22Rv1 (cell line): ENCODE measurements around the gene DNAH9.

Experiments used
- H3K27ac ChIP-seq: fragments of 450-650 bp; 2 replicates; pipeline ENCODE4 v1.5.1; 2017
- ZFX ChIP-seq: fragments of 450-650 bp; IDR thresholded peaks from 2 replicates; pipeline ENCODE4 v1.6.1; 2017; ENCODE audit warnings: antibody characterized with exemption, borderline replicate concordance
- TF ChIP-seq, protein P1 (sequence below): fragments of 450-650 bp; IDR thresholded peaks from 2 replicates; pipeline ENCODE4 v1.5.1; 2017; ENCODE audit warnings: mild to moderate bottlenecking

The DNAH9 gene

DNA sequence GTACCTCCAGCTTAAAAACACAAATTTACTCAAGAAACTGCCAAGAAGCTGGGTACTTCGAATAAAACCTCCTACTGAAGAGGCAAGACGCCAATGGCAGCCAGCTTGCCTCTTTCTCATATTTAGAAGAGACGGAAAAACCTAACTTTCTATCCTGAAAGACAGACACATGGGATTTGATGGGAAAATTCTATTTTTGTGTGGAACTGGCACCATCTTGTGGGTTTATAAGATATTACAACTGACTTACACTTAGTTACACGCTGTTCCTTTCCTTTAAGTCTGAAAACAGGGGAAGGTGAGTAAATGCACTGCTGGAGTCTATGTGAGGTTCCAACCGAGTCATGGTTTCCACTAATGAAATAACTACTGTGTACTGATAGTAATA lies 388.7 kb downstream of the DNAH9 start:
- no peak overlapping the region for H3K27ac ChIP-seq
- TF ChIP-seq ZFX, result no peak
- TF ChIP-seq, protein P1, sequence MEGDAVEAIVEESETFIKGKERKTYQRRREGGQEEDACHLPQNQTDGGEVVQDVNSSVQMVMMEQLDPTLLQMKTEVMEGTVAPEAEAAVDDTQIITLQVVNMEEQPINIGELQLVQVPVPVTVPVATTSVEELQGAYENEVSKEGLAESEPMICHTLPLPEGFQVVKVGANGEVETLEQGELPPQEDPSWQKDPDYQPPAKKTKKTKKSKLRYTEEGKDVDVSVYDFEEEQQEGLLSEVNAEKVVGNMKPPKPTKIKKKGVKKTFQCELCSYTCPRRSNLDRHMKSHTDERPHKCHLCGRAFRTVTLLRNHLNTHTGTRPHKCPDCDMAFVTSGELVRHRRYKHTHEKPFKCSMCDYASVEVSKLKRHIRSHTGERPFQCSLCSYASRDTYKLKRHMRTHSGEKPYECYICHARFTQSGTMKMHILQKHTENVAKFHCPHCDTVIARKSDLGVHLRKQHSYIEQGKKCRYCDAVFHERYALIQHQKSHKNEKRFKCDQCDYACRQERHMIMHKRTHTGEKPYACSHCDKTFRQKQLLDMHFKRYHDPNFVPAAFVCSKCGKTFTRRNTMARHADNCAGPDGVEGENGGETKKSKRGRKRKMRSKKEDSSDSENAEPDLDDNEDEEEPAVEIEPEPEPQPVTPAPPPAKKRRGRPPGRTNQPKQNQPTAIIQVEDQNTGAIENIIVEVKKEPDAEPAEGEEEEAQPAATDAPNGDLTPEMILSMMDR, result peak; percentile 71

DNA sequence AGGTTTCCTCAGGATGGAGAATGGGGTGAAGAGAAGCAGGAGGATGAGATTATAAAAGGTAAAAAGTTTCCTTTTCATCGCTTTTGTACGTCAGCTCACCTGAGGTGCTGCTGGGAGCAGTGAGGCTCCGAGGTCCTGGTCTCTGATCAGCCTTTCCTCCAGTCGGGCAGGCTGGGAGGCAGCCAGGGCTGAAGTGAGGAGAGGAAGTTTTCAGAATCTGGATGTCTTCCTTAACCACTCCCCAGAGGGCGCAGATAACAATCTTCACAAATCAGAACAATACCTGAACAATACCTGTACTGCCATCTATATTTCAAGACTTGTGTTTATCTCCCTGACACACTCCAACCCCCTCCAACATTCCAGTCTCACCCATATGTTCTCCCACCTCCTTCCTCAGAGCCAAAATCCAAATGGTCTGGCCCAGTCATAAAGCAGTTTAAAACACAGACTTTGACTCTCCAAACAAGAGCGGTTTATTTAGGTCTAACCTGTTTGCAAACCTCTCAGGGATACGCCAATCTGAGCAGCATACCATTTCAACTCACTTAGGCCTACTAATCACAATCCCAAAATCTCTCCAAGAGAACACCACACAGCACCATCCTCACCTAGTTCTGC lies 392.2 kb downstream of the DNAH9 start:
- H3K27ac ChIP-seq, result no peak overlapping the region

DNA sequence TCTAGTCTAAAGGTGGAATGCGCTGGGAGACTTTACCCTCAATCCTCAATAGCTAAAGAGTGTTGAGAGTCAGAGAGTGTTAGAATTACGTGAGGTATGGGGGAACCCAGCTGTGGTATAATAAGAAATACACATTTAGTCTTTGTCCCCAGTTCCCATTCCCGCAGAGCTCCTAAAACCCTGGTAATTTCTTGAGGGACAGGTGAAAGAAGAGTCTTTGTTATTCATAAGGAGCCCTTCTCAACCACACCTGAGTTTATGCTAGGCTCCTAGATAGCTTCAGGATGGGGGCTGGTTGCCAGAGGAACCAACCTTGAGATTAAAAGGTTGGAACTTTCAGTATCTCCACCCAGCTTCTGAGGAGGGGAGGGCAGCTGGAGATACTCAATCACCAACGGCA lies 393.2 kb downstream of the DNAH9 start:
- no peak for TF ChIP-seq ZFX
- TF ChIP-seq, protein P1, result no peak
- H3K27ac ChIP-seq, result no peak overlapping the region

More for the DNA sequence above, 392.2 kb downstream of the DNAH9 start:
- TF ChIP-seq, protein P1, result no peak
- no peak for TF ChIP-seq ZFX

DNA sequence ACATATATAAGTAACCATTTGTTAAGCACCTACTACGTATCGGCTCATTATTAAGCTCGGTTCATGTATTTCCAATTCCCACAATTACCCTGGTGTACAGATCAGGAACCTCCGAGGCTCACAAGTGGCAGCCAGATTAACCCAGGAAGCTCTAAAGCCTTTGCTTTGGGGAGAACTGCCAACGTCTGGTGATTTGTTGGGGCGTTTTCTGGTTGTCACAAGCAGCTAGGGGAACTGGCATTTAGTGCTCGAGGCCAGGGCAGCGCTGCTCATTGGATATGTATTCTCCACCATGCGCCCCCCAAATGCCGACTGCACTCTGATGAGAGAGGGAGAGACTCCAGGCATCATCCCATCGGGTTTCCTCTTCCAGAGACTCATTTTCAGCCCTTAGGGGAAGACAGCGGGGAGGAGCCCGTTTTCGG lies 398.5 kb downstream of the DNAH9 start:
- peak overlapping the region; percentile 78 for H3K27ac ChIP-seq
- TF ChIP-seq, protein P1, result no peak
- no peak for TF ChIP-seq ZFX

DNA sequence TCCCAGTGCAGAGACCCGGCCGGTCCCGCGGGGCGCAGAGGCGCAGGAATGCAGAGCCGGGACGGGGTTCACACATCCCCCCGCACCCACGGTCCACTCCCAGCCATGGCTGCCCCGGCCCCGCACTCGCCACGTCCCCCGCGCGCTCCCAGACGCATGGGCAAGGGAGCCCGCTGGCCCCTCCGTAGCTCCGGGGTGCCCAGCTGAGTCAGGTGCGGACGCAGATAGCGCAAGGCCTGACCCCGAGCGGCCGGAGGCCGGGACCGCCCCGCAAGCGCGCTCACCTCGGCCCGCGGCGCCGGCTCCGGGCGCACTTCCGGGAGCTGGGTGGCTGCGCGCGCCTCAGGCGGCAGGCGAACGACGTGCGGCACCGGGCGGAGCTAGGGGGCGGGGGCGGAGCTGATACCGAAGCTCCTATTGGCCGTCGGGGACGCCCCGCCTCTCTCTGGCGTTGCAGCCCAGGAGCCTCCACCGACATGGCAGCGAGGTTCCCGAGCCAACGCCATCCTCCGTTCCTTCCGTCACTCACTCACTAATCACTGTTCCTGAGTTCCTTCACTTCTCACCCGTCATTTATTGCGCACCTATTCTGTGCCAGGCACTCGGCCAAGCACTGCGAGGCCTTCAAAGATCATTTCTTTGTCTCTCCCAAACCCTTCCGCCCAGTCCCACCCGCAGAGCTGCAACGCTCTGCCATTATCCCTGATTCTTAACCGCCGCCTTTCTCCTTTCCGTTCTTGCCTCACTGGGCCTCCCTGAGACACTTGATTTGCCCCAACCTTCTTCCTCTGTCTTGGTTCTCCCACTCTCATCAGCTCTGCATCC lies 399.1 kb downstream of the DNAH9 start, which contains the start of gene ZNF18:
TSS of gene ZNF18 (minus strand) at position 329 of the 825 bp plus-strand sequence. CDS start 4,646 bp downstream, outside the sequence.
- peak within 1 kb of the TSS; percentile 78 for H3K27ac ChIP-seq
- TF ChIP-seq, protein P1, result no peak
- no peak for TF ChIP-seq ZFX

DNA sequence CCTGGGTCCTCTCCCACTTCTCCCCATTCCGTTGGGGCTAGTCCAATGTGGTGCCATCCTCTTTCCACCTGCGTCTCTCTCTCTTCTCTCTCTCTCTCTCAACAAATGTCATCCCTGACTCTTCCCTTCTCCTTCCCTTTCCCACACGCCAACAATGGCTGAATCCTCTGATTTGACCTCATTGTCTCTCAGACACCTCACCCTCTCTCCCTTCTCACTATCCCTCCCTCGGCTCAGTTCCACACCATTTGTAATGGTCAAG lies 399.6 kb downstream of the DNAH9 start:
- peak overlapping the region; percentile 78 for H3K27ac ChIP-seq
- TF ChIP-seq, protein P1, result no peak
- TF ChIP-seq ZFX, result no peak

DNA sequence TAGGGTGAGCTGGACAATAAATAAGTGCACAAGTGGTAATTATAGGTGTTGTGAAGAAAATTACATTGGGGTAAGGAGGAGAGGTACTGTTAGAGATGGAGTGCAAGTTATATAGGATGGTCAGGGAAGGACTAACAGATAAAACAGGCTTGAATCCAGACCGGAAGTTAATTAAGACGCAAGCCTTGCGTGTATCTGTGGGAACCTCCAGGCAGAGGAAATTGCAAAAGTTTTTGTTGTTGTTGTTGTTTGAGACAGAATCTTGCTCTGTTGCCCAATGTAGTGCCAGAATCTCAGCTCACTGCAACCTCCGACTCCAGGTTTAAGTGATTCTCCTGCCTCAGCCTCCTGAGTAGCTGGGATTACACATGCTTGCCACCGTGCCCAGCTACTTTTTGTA lies 401.4 kb downstream of the DNAH9 start:
- TF ChIP-seq, protein P1, result no peak
- TF ChIP-seq ZFX, result no peak
- H3K27ac ChIP-seq, result no peak overlapping the region
